HepG2 (cell line): ENCODE data around the gene BAIAP2L1. TPM values are rescaled to one million over a fixed set of nuclear protein-coding genes. Genes with fewer than 3 reads are reported as not detected.
A peak's percentile ranks its signal among the peaks of the same experiment; 100 is the strongest.

Experiments
- ARNT ChIP-seq: fragments of 450-650 bp; IDR thresholded peaks from 2 replicates; pipeline ENCODE4 v1.6.1; 2017
- E2F1 ChIP-seq: sonication (generic); formaldehyde crosslinking; IDR thresholded peaks from 2 replicates; pipeline ENCODE4 v1.5.0; 2020; ENCODE audit warnings: missing genetic modification reagents
- ELF4 ChIP-seq: sonication (generic); formaldehyde crosslinking; IDR thresholded peaks from 2 replicates; pipeline ENCODE4 v1.5.0; 2020; ENCODE audit warnings: missing genetic modification reagents, mild to moderate bottlenecking, moderate library complexity, borderline replicate concordance
- FOXP1 ChIP-seq, 2 experiments: fragments of 450-650 bp in 1 of 2; IDR thresholded peaks; 2 replicates each; pipeline ENCODE4 v1.6.1; 2017 to 2018; ENCODE audit warnings: antibody characterized with exemption in 1 of 2
- HNF4G ChIP-seq, 2 experiments: sonication (generic) in 1 of 2; formaldehyde crosslinking in 1 of 2; IDR thresholded peaks; 2 replicates each; pipeline versions ENCODE4 v1.4.0 to v1.6.1; 2011 to 2020; ENCODE audit warnings: borderline replicate concordance in 2 of 2, low read depth in 2 of 2, mild to moderate bottlenecking in 2 of 2, low read length in 1 of 2, missing genetic modification reagents in 1 of 2, moderate library complexity in 1 of 2
- MXD4 ChIP-seq: IDR thresholded peaks from 2 replicates; pipeline ENCODE4 v1.6.1; 2016; ENCODE audit warnings: mild to moderate bottlenecking, missing biosample characterization, missing genetic modification reagents
- NONO ChIP-seq, 2 experiments: fragments of 450-650 bp in 1 of 2; sonication (generic) in 1 of 2; formaldehyde crosslinking in 1 of 2; IDR thresholded peaks in 1 of 2; conservative IDR thresholded peaks in 1 of 2; 2 replicates each; pipeline versions ENCODE4 v1.6.1 to v1.8.0; 2017 to 2022; ENCODE audit warnings: mild to moderate bottlenecking in 1 of 2, missing genetic modification reagents in 1 of 2, moderate library complexity in 1 of 2
- PAX8 ChIP-seq: sonication (generic); formaldehyde crosslinking; IDR thresholded peaks from 2 replicates; pipeline ENCODE4 v1.8.0; 2022; ENCODE audit warnings: mild to moderate bottlenecking, missing genetic modification reagents, borderline replicate concordance
- PAXIP1 ChIP-seq: sonication (generic); formaldehyde crosslinking; conservative IDR thresholded peaks from 2 replicates; pipeline ENCODE4 v1.4.0; 2020; ENCODE audit warnings: mild to moderate bottlenecking, missing genetic modification reagents, moderate library complexity
- SNAI1 ChIP-seq: sonication (generic); formaldehyde crosslinking; IDR thresholded peaks from 2 replicates; pipeline ENCODE4 v1.5.0; 2020; ENCODE audit warnings: mild to moderate bottlenecking, missing genetic modification reagents, borderline replicate concordance
- TRAFD1 ChIP-seq: sonication (generic); formaldehyde crosslinking; IDR thresholded peaks from 2 replicates; pipeline ENCODE4 v1.5.1; 2020; ENCODE audit warnings: missing genetic modification reagents, mild to moderate bottlenecking, borderline replicate concordance
- ZNF280B ChIP-seq: sonication (generic); formaldehyde crosslinking; IDR thresholded peaks from 2 replicates; pipeline ENCODE4 v1.5.0; 2020; ENCODE audit warnings: missing genetic modification reagents, mild to moderate bottlenecking, borderline replicate concordance
- ZNF292 ChIP-seq: sonication (generic); formaldehyde crosslinking; IDR thresholded peaks from 2 replicates; pipeline ENCODE4 v1.8.1; 2022; ENCODE audit warnings: mild to moderate bottlenecking, low read depth, missing genetic modification reagents, borderline replicate concordance
- ZNF468 ChIP-seq: sonication (generic); formaldehyde crosslinking; IDR thresholded peaks from 2 replicates; pipeline ENCODE4 v1.8.0; 2022; ENCODE audit warnings: mild to moderate bottlenecking, moderate library complexity, missing genetic modification reagents
- ZNF496 ChIP-seq: sonication (generic); formaldehyde crosslinking; IDR thresholded peaks from 2 replicates; pipeline ENCODE4 v1.8.1; 2023; ENCODE audit warnings: mild to moderate bottlenecking, moderate library complexity, missing genetic modification reagents; ENCODE audit not compliant: insufficient replicate concordance
- ZNF563 ChIP-seq: sonication (generic); formaldehyde crosslinking; IDR thresholded peaks from 2 replicates; pipeline ENCODE4 v1.8.0; 2022; ENCODE audit warnings: mild to moderate bottlenecking, moderate library complexity, missing genetic modification reagents
- ZNF580 ChIP-seq: IDR thresholded peaks from 2 replicates; pipeline ENCODE4 v1.6.1; 2016; ENCODE audit warnings: low read depth, borderline replicate concordance
- ZSCAN12 ChIP-seq: sonication (generic); formaldehyde crosslinking; IDR thresholded peaks from 2 replicates; pipeline ENCODE4 v1.9.0; 2021; ENCODE audit warnings: mild to moderate bottlenecking, missing genetic modification reagents
- ZSCAN30 ChIP-seq: sonication (generic); formaldehyde crosslinking; IDR thresholded peaks from 2 replicates; pipeline ENCODE4 v1.5.0; 2020; ENCODE audit warnings: mild to moderate bottlenecking, missing genetic modification reagents
- polyA plus RNA-seq, 8 experiments: library from polyadenylated mRNA; depleted of rRNA in 3 of 8; stranded (reverse) in 7 of 8; unstranded in 1 of 8; fragments of >200 nt; fragmentation: Illumina TruSeq in 4 of 8; extraction: Trizol in 4 of 8; gene quantifications; 2 replicates each; pipeline versions ENCODE4 v1.2.1 to v1.2.3, GENCODE V29; 2011 to 2016; ENCODE audit warnings: low read depth in 4 of 8, missing spikeins in 1 of 8, mixed read lengths in 1 of 8; ENCODE audit not compliant: insufficient read depth in 1 of 8
- total RNA-seq, 5 experiments: library from RNA; depleted of rRNA; stranded (reverse); fragments of >200 nt; fragmentation: Illumina TruSeq; extraction: Trizol; gene quantifications; 2 replicates each; pipeline ENCODE4 v1.2.3, GENCODE V29; 2016; ENCODE audit warnings: low read depth in 1 of 5

Gene BAIAP2L1
- total and polyA plus RNA-seq, 2 of the 13 experiments (the other 11 are each of a cell fraction or from before 2014, with no cell fraction given): 13.0 to 21.5 TPM

- TF ChIP-seq HNF4G (IDR thresholded peaks at IDR 0.05; ENCODE audit: borderline replicate concordance, low read depth, low read length) (peak; percentile 57; the same call in 1 of the 2 replicates), HNF4G (CRISPR knock-in tag; IDR thresholded peaks at IDR 0.05; ENCODE audit: borderline replicate concordance, low read depth) (no peak; the same call in 1 of the 2 replicates), FOXP1 (IDR thresholded peaks at IDR 0.05) (no peak), FOXP1 (CRISPR knock-in tag; IDR thresholded peaks at IDR 0.05) (peak; percentile 86), ZNF280B (CRISPR knock-in tag) (no peak), ZNF468 (0 out of 2 replicates have a peak, but pooled peaks have one; percentile 50), ELF4 (CRISPR knock-in tag) (no peak), ZSCAN30 (CRISPR knock-in tag) (no peak; the same call in 1 of the 2 replicates), MXD4 (CRISPR knock-in tag) (peak; percentile 54; the same call in 1 of the 2 replicates), ZNF580 (CRISPR knock-in tag) (0 out of 2 replicates have a peak, but pooled peaks have one; percentile 23), ZNF292 (CRISPR knock-in tag) (peak; percentile 69; the same call in 1 of the 2 replicates), ZNF496 (CRISPR knock-in tag) (no peak), ARNT (no peak), NONO (IDR thresholded peaks at IDR 0.05) (no peak), NONO (CRISPR knock-in tag; conservative IDR thresholded peaks at IDR 0.05) (peak; percentile 96), PAX8 (CRISPR knock-in tag) (no peak), ZSCAN12 (CRISPR knock-in tag) (no peak), PAXIP1 (CRISPR knock-in tag) (peak; percentile 98), ZNF563 (CRISPR knock-in tag) (peak; percentile 26; the same call in 1 of the 2 replicates), E2F1 (CRISPR knock-in tag) (no peak), TRAFD1 (CRISPR knock-in tag) (no peak), SNAI1 (CRISPR knock-in tag) (no peak)
These were observed 17.9 kb upstream of the BAIAP2L1 start (continued) for GRCh38 chr7:98418636-98419315.
